Hepatocyte (in vitro differentiated cells): ENCODE measurements around the gene TMEM147. TPM values are rescaled to one million over a fixed set of nuclear protein-coding genes. Genes with fewer than 3 reads are reported as not detected.

Source experiments
- DNase-seq: peaks from one replicate; pipeline ENCODE4 v3.0.0-alpha.2; 2016; ENCODE audit warnings: low spot score
- H2AFZ ChIP-seq: fragments of 200-600 bp; sonication (generic); 2 replicates; pipeline ENCODE4 v1.6.0; 2016; ENCODE audit warnings: antibody characterized with exemption, mild to moderate bottlenecking
- H3K27ac ChIP-seq: fragments of 200-600 bp; sonication (generic); 2 replicates; pipeline ENCODE4 v1.5.1; 2016; ENCODE audit warnings: mild to moderate bottlenecking
- H3K27me3 ChIP-seq: fragments of 200-600 bp; sonication (generic); 2 replicates; pipeline ENCODE4 v1.6.1; 2016
- H3K36me3 ChIP-seq: fragments of 200-600 bp; sonication (generic); replicated peaks from 2 replicates; pipeline ENCODE4 v1.5.1; 2016; ENCODE audit warnings: low read depth; ENCODE audit not compliant: insufficient read depth
- H3K4me1 ChIP-seq: fragments of 200-600 bp; sonication (generic); 2 replicates; pipeline ENCODE4 v1.5.1; 2016; ENCODE audit warnings: mild to moderate bottlenecking, moderate library complexity; ENCODE audit not compliant: insufficient read depth
- H3K4me2 ChIP-seq: fragments of 200-600 bp; sonication (generic); 2 replicates; pipeline ENCODE4 v1.6.0; 2016
- H3K4me3 ChIP-seq: fragments of 200-600 bp; sonication (generic); 2 replicates; pipeline ENCODE4 v1.5.1; 2016; ENCODE audit warnings: mild to moderate bottlenecking
- H3K79me2 ChIP-seq: fragments of 200-600 bp; sonication (generic); 2 replicates; pipeline ENCODE4 v1.6.0; 2017; ENCODE audit warnings: mild to moderate bottlenecking
- H3K9me2 ChIP-seq: fragments of 200-600 bp; sonication (generic); replicated peaks from 2 replicates; pipeline ENCODE4 v1.6.0; 2017; ENCODE audit warnings: mild to moderate bottlenecking; ENCODE audit not compliant: insufficient read depth
- H3K9me3 ChIP-seq: fragments of 200-600 bp; sonication (generic); 2 replicates; pipeline ENCODE4 v1.5.1; 2016; ENCODE audit warnings: low read depth, mild to moderate bottlenecking
- H4K20me1 ChIP-seq: fragments of 200-600 bp; sonication (generic); 2 replicates; pipeline ENCODE4 v1.6.0; 2016; ENCODE audit warnings: mild to moderate bottlenecking; ENCODE audit not compliant: insufficient read depth, poor library complexity, severe bottlenecking
- EZH2 ChIP-seq: fragments of 200-600 bp; sonication (generic); IDR thresholded peaks from 2 replicates; pipeline ENCODE4 v1.6.1; 2016; ENCODE audit warnings: antibody characterized with exemption, mild to moderate bottlenecking, borderline replicate concordance
- EZH2phosphoT487 ChIP-seq: fragments of 200-600 bp; sonication (generic); IDR thresholded peaks from one replicate; pipeline ENCODE4 v1.6.1; 2018; ENCODE audit warnings: antibody characterized with exemption, mild to moderate bottlenecking, low read depth, moderate library complexity; ENCODE audit not compliant: unreplicated experiment, severe bottlenecking
- WGBS: methylation state at CpG from one replicate; pipeline ENCODE4 v1.1.6; 2016; ENCODE audit warnings: low lambda C conversion rate; ENCODE audit errors: missing lambda C conversion rate; 5-methylcytosine and 5-hydroxymethylcytosine counted together
- polyA plus RNA-seq: library from polyadenylated mRNA; unstranded; fragments of >200 nt; fragmentation: Nextera tagmentation; extraction: Ambion mirVana; gene quantifications from 2 replicates; pipeline ENCODE4 v1.2.1, GENCODE V29; 2016
- total RNA-seq: library from RNA; depleted of rRNA; stranded (reverse); fragments of >200 nt; gene quantifications from 2 replicates; pipeline ENCODE4 v1.2.3, GENCODE V29; 2014
- TF ChIP-seq, protein P1 (sequence below): fragments of 200-600 bp; sonication (generic); IDR thresholded peaks from 2 replicates; pipeline ENCODE4 v1.5.1; 2016; ENCODE audit warnings: antibody characterized with exemption, mild to moderate bottlenecking; ENCODE audit not compliant: poor library complexity

Gene TMEM147
- total and polyA plus RNA-seq, 2 experiments from 2014 or later, result 115 to 287 TPM

DNA sequence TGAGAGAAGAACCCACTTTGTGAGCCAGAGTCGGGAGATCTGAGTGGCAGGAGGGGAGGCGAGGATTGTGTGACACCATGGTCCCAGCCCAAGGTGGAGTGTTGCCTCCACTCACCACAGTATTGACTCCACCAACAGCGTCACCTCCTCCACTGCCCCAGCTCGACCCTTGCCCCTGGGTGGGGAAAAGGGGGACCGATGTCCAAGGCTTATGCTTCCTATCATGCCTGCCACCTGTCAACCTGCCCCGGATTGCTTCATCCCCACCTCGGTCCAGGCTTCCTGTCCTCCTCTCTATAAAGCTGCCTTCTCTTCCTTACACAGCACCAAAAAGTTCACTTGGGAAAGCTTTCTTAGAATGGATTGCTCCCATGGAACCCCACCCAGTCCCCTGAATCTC is 39.4 kb upstream of the TMEM147 start:
- Histone ChIP-seq H3K36me3 (no peaks in the 10 kb centered on the region), H2AFZ (no peak overlapping the region), H3K4me2 (no peak overlapping the region), H3K27ac (no peak overlapping the region), H3K27me3 (no peaks in the 10 kb centered on the region), H3K4me3 (no peak overlapping the region), H4K20me1 (no peaks in the 10 kb centered on the region), H3K4me1 (peaks cover 9% of the 10 kb centered on the region), H3K79me2 (peaks cover 6% of the 10 kb centered on the region), H3K9me3 (no peaks in the 10 kb centered on the region), H3K9me2 (no peaks in the 10 kb centered on the region)
- no peak for TF ChIP-seq EZH2phosphoT487
- 94% methylated on average over 6 of the region's 7 CpGs for WGBS
- DNase-seq, result no peak

GRCh38 chr19:35507561-35507960 is 37.9 kb upstream of the TMEM147 start:
- Histone ChIP-seq H3K4me1 (peaks cover 3% of the 10 kb centered on the region), H3K36me3 (no peaks in the 10 kb centered on the region), H3K9me2 (no peaks in the 10 kb centered on the region), H3K4me2 (no peak overlapping the region), H4K20me1 (no peaks in the 10 kb centered on the region), H3K79me2 (peaks cover 6% of the 10 kb centered on the region), H3K4me3 (no peak overlapping the region), H2AFZ (no peak overlapping the region), H3K9me3 (no peaks in the 10 kb centered on the region), H3K27ac (no peak overlapping the region), H3K27me3 (no peaks in the 10 kb centered on the region)
- no peak for TF ChIP-seq EZH2
- TF ChIP-seq, protein P1, sequence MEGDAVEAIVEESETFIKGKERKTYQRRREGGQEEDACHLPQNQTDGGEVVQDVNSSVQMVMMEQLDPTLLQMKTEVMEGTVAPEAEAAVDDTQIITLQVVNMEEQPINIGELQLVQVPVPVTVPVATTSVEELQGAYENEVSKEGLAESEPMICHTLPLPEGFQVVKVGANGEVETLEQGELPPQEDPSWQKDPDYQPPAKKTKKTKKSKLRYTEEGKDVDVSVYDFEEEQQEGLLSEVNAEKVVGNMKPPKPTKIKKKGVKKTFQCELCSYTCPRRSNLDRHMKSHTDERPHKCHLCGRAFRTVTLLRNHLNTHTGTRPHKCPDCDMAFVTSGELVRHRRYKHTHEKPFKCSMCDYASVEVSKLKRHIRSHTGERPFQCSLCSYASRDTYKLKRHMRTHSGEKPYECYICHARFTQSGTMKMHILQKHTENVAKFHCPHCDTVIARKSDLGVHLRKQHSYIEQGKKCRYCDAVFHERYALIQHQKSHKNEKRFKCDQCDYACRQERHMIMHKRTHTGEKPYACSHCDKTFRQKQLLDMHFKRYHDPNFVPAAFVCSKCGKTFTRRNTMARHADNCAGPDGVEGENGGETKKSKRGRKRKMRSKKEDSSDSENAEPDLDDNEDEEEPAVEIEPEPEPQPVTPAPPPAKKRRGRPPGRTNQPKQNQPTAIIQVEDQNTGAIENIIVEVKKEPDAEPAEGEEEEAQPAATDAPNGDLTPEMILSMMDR, result no peak
- TF ChIP-seq EZH2phosphoT487, result no peak
- WGBS, result 89% methylated on average over 11 of the region's 11 CpGs
- DNase-seq, result no peak

- no peak for DNase-seq
- Histone ChIP-seq H3K9me3 (no peaks in the 10 kb centered on the region), H3K36me3 (no peaks in the 10 kb centered on the region), H2AFZ (no peak overlapping the region), H3K79me2 (peaks cover 6% of the 10 kb centered on the region), H4K20me1 (no peaks in the 10 kb centered on the region), H3K27ac (no peak overlapping the region), H3K9me2 (no peaks in the 10 kb centered on the region), H3K4me1 (peaks cover 3% of the 10 kb centered on the region), H3K4me2 (no peak overlapping the region), H3K4me3 (no peak overlapping the region), H3K27me3 (no peaks in the 10 kb centered on the region)
- no peak for TF ChIP-seq EZH2
- TF ChIP-seq, protein P1, result no peak
- no peak for TF ChIP-seq EZH2phosphoT487
- WGBS, result 96% methylated on average over 3 of the region's 3 CpGs
These were observed 37.3 kb upstream of the TMEM147 start for GRCh38 chr19:35508129-35508528.

GRCh38 chr19:35509018-35509652 is 36.3 kb upstream of the TMEM147 start:
- peak overlapping the region; percentile 85 for H2AFZ ChIP-seq
- 18% methylated on average over 12 of the region's 12 CpGs for WGBS

More at GRCh38 chr19:35509018-35509652, 36.3 kb upstream of the TMEM147 start:
- H4K20me1 ChIP-seq, result no peaks in the 10 kb centered on the region
- peaks cover 3% of the 10 kb centered on the region for H3K4me1 ChIP-seq
- peak overlapping the region; percentile 36 for H3K4me3 ChIP-seq
- H3K27ac ChIP-seq, result peak overlapping the region; percentile 89
- H3K4me2 ChIP-seq, result peak overlapping the region; percentile 80
- no peaks in the 10 kb centered on the region for H3K9me3 ChIP-seq
- TF ChIP-seq, protein P1, result no peak
- TF ChIP-seq EZH2phosphoT487, result no peak
- no peak for TF ChIP-seq EZH2
- H3K9me2 ChIP-seq, result no peaks in the 10 kb centered on the region
- peaks cover 6% of the 10 kb centered on the region for H3K79me2 ChIP-seq
- peak; percentile 87 for DNase-seq
- no peaks in the 10 kb centered on the region for H3K27me3 ChIP-seq
- no peaks in the 10 kb centered on the region for H3K36me3 ChIP-seq
